GM12875 (cell line): ENCODE results near the gene FOXM1.
A peak's percentile ranks its signal among the peaks of the same experiment; 100 is the strongest.

Source experiments
- H3K4me3 ChIP-seq: one replicate; pipeline ENCODE4 v1.5.1; 2011; ENCODE audit warnings: low read depth, low read length, control low read depth
- TF ChIP-seq, protein P1 (sequence below): IDR thresholded peaks from 2 replicates; pipeline ENCODE4 v1.5.1; 2011; ENCODE audit warnings: low read depth, mild to moderate bottlenecking, control low read depth, inconsistent platforms, low read length, moderate library complexity, borderline replicate concordance; ENCODE audit not compliant: insufficient read depth

The FOXM1 gene

DNA sequence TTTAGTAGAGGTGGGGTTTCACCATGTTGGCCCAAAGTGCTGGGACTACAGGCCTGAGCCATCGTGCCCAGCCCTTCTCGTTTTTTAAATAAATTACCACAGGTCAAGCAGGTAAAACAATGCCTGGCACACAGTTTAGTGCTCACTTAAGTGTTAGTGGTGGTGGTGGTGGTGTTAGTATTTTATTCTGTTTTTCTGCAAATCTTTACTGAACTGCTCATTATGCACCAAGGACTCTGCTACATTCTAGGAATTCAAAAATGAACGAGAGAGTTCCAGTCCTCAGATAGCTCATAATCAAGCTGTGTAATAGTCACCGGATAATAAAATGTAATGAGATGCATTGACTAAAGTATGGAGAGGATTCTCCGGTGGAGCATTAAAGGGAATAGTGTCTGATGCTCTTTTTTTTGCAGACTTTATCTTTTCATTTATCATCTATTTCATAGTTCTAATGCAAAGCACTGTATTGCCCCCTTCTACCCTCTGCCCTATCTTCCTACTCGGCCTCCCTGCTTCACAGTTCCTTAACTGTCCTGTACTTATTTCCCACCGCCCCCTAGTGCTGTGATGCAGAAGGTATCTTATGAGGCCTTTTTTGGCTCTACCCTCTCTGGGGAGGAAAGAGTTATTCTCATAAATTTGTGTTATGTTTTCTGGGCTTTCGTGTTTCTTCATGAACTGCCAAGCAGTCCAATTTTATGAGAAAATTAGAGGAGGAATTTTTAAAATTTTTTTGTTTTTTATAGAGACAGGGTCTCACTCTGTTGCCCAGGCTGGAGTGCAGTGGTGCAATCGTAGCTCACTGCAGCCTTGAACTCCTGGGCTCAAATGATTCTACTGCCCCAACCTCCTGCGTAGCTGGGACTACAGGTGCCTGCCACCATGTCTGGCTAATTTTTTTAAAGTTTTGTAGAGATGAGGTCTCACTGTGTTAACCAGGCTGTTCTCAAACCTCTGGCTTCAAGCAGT lies 63.5 kb downstream of the FOXM1 start:
- peak overlapping the region; percentile 64 for H3K4me3 ChIP-seq
- TF ChIP-seq, protein P1, sequence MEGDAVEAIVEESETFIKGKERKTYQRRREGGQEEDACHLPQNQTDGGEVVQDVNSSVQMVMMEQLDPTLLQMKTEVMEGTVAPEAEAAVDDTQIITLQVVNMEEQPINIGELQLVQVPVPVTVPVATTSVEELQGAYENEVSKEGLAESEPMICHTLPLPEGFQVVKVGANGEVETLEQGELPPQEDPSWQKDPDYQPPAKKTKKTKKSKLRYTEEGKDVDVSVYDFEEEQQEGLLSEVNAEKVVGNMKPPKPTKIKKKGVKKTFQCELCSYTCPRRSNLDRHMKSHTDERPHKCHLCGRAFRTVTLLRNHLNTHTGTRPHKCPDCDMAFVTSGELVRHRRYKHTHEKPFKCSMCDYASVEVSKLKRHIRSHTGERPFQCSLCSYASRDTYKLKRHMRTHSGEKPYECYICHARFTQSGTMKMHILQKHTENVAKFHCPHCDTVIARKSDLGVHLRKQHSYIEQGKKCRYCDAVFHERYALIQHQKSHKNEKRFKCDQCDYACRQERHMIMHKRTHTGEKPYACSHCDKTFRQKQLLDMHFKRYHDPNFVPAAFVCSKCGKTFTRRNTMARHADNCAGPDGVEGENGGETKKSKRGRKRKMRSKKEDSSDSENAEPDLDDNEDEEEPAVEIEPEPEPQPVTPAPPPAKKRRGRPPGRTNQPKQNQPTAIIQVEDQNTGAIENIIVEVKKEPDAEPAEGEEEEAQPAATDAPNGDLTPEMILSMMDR: peak; percentile 66; the same call in 1 of the 2 replicates

DNA sequence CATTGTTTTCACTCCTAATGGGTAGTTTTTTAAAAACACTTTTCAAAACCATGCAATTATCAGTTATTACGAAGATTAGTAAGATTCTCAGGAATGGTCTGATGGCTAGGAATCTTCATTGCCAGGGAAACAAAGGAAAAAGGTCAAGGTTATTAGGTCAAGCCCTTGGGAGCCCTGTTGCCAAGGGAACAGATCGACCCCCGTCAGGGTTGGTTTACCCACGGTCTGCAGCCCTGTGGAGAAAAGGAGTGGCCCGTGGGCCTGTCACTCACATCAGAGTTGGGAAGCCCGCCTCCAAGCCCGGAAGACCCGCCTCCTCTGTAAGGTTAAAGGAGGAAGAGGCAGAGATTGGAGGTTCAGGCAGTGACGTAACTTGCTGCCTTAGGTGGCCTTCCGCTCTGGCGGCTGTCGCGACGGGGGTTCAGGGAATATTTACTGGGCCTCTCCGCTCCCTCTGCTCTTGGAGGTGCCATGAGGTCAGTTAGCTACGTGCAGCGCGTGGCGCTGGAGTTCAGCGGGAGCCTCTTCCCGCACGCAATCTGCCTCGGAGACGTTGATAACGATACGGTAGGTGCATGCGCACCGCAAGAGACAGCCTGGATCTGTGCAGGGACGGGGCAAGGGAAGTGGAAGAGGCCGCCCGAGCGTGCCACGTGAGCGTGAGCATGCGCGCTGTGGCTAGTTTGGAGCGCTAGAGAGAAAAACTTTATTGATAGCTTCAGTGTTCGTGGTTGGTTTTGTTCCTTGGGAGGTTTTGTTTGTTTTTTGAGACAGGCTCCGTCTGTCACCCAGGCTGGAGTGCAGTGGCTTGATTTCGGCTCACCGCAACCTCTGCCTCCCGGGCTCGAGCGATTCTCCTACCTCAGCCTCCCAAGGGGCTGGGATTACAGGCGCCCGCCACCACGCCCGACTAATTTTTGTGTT lies 64.4 kb downstream of the FOXM1 start, which contains the start of gene ITFG2:
Gene ITFG2 (plus strand): TSS at position 379 of the 924 bp plus-strand sequence. CDS start 93 bp downstream, at position 472.
- TF ChIP-seq, protein P1: no peak
- H3K4me3 ChIP-seq: peak within 1 kb of the TSS; percentile 64

DNA sequence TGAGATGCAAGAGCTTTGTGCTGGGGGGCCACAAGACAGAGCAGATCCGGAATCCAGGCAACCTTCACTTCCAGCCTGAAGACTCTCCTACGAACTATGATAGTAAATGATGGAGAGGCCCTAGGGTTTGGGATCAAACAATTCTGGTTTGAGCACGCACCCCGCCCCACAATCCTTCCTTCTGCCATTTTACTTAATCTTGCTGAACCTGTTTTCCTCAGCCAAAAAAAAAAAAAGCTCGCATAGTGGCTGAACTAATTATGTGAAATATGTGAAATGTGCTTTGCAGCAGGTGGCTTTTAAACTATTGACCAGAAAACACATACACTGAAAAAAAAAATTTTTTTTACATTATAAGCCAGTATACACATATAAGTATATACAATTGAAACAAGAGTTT lies 65.2 kb downstream of the FOXM1 start:
- TF ChIP-seq, protein P1: no peak
- peak overlapping the region; percentile 64 for H3K4me3 ChIP-seq
